HG03342 (cell line): ENCODE data around the gene RBMS2.
A peak's percentile ranks its signal among the peaks of the same experiment; 100 is the strongest.

Experiments used
- ATAC-seq: cut with Tn5 transposase; IDR thresholded peaks from one replicate; pipeline ENCODE4 v1.9.1; 2021; ENCODE audit warnings: mild to moderate bottlenecking, moderate library complexity; ENCODE audit not compliant: unreplicated experiment

The RBMS2 gene

GRCh38 chr12:56578983-56579546, 57.4 kb downstream of the RBMS2 start:
- no peak for ATAC-seq

- no peak for ATAC-seq
Measured at GRCh38 chr12:56581418-56582145, 60.0 kb downstream of the RBMS2 start.

GRCh38 chr12:56585098-56585497, 63.5 kb downstream of the RBMS2 start:
- no peak for ATAC-seq

- ATAC-seq, result no peak
Measured at GRCh38 chr12:56589783-56590182, 68.2 kb downstream of the RBMS2 start.

- ATAC-seq, result peak; percentile 72
Measured at GRCh38 chr12:56590237-56590830, 68.7 kb downstream of the RBMS2 start.

- ATAC-seq, result no peak
Measured at GRCh38 chr12:56591126-56591525, 69.5 kb downstream of the RBMS2 start.

GRCh38 chr12:56591961-56592360, 70.3 kb downstream of the RBMS2 start:
- no peak for ATAC-seq

- ATAC-seq, result no peak
Measured at GRCh38 chr12:56593909-56594621, 72.4 kb downstream of the RBMS2 start.

GRCh38 chr12:56596815-56597214, 75.2 kb downstream of the RBMS2 start:
- no peak for ATAC-seq

- no peak for ATAC-seq
Measured at GRCh38 chr12:56599041-56599440, 77.4 kb downstream of the RBMS2 start.

GRCh38 chr12:56599797-56600196, 78.2 kb downstream of the RBMS2 start:
- ATAC-seq, result no peak

- no peak for ATAC-seq
Measured at GRCh38 chr12:56600753-56601152, 79.1 kb downstream of the RBMS2 start.

GRCh38 chr12:56601503-56601902, 79.9 kb downstream of the RBMS2 start:
- ATAC-seq, result no peak

GRCh38 chr12:56602239-56602638, 80.6 kb downstream of the RBMS2 start:
- ATAC-seq, result no peak

- ATAC-seq, result no peak
Measured at GRCh38 chr12:56604355-56604754, 82.7 kb downstream of the RBMS2 start.

- no peak for ATAC-seq
Measured at GRCh38 chr12:56614627-56615026, 93.0 kb downstream of the RBMS2 start.

- no peak for ATAC-seq
Measured at GRCh38 chr12:56616244-56616643, 94.6 kb downstream of the RBMS2 start.

- ATAC-seq, result no peak
Measured at GRCh38 chr12:56616925-56617324, 95.3 kb downstream of the RBMS2 start.

GRCh38 chr12:56622535-56622934, 100.9 kb downstream of the RBMS2 start:
- ATAC-seq, result no peak

GRCh38 chr12:56626701-56627100, 105.1 kb downstream of the RBMS2 start:
- no peak for ATAC-seq

GRCh38 chr12:56628671-56629458, 107.2 kb downstream of the RBMS2 start:
- ATAC-seq, result no peak
